Stomach (tissue), 4 donors: ENCODE data around the gene STAB1.

Experiments
- EP300 ChIP-seq: sonication (generic); formaldehyde crosslinking; IDR thresholded peaks from one replicate; pipeline ENCODE4 v1.6.1; 2017; ENCODE audit warnings: antibody characterized with exemption
- POLR2A ChIP-seq, 4 donors: fragments of 450-650 bp; IDR thresholded peaks; one replicate each; pipeline ENCODE4 v1.6.1; 2016; ENCODE audit warnings: antibody characterized with exemption in 4 of 4, control low read depth in 2 of 4, mild to moderate bottlenecking in 1 of 4, moderate library complexity in 1 of 4
- TF ChIP-seq, protein P1 (sequence below), 7 experiments: fragments of 450-650 bp in 4 of 7; fragments of 200-600 bp in 3 of 7; sonication (generic) in 3 of 7; IDR thresholded peaks; one replicate each; pipeline ENCODE4 v1.5.1; 2016 to 2019; ENCODE audit warnings: antibody characterized with exemption in 7 of 7, control low read depth in 2 of 7, mild to moderate bottlenecking in 1 of 7

GRCh38 chr3:52487050-52487787 lies 7.9 kb upstream of the STAB1 start:
- TF ChIP-seq, protein P1, sequence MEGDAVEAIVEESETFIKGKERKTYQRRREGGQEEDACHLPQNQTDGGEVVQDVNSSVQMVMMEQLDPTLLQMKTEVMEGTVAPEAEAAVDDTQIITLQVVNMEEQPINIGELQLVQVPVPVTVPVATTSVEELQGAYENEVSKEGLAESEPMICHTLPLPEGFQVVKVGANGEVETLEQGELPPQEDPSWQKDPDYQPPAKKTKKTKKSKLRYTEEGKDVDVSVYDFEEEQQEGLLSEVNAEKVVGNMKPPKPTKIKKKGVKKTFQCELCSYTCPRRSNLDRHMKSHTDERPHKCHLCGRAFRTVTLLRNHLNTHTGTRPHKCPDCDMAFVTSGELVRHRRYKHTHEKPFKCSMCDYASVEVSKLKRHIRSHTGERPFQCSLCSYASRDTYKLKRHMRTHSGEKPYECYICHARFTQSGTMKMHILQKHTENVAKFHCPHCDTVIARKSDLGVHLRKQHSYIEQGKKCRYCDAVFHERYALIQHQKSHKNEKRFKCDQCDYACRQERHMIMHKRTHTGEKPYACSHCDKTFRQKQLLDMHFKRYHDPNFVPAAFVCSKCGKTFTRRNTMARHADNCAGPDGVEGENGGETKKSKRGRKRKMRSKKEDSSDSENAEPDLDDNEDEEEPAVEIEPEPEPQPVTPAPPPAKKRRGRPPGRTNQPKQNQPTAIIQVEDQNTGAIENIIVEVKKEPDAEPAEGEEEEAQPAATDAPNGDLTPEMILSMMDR (IDR thresholded peaks at IDR 0.05) = no peak
- TF ChIP-seq EP300 = no peak
- TF ChIP-seq POLR2A (IDR thresholded peaks at IDR 0.05) = no peak
